ENCODE data around the gene PTGIS. TPM values are rescaled to one million over a fixed set of nuclear protein-coding genes. Genes with fewer than 3 reads are reported as not detected.
A peak's percentile ranks its signal among the peaks of the same experiment; 100 is the strongest.
"Not testable (repeated sequence)": the region's sequence is repeated elsewhere in the genome, so short reads cannot be mapped to it uniquely, and the experiment has no call there.

PTGIS gene
- total RNA-seq, 2 donors from 2014 or later, result 4.5 to 13.0 TPM

- ATAC-seq (no peak), DNase-seq (no peak)
- intact Hi-C loops (cut with DNase I, micrococcal nuclease), result no loop called here
Measured at GRCh38 chr20:49566401-49567364, 1.3 kb downstream of the PTGIS start.

DNA sequence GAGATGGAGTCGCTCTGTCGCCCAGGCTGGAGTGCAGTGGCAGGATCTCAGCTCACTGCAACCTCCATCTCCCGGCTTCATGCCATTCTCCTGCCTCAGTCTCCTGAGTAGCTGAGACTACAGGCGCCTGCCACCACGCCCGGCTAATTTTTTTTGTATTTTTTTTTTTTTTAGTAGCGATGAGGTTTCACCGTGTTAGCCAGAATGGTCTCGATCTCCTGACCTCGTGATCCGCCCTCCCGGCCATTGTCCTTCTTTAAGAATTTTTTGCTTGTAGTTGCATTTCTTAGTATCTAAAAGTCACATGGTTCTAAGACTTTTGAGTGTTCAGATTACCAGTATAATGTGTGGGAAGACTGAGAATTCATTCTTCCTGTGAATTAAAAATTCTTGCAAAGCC is 2.9 kb downstream of the PTGIS start:
- ATAC-seq; intact Hi-C loops (cut with DNase I, micrococcal nuclease); DNase-seq: not testable (repeated sequence)

DNA sequence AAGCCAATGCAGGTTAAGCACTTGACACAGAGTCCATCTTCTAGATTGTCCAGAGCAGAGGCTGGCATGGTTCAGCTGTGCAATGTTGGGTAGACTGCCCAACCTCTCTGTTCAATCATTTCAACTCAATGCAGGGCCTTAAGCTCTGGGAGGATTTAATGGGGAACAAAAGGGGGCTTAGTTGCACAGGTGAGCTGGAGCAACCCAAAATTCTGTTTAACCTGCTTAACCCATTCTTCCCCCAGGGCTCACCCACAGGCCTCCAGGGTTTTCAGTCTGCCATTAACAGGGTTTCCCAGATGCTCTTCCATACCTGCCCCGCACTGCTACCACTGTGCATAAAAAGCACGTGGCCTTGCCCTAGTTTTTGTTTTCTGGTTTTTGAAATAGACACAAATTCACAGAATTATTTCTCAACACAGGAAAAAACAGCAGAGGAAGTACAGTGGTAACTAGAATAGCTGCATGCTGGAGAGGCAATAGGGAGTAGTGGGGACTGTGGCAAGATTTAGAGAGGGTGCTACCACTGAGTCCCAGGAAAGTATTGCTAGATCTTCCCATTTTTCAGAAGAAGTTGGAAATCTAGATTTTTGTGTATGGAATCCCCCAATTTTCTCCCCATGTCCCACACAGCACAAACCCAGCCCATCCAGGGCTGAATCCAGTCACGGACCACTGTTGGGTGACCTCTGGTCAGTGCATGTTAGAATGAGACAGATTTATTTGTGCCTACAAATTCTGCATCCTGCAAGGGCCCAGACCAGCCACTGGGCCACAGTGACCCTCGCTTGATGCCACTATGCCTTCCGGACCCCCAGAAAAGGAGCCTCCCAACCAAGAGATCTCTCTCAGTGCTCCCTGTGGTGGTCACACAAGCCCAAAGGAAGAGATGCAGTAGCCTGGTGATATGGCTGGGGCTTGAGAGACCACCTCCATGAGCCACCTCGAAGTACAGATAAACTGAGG is 4.6 kb downstream of the PTGIS start:
- ATAC-seq, result no peak
- intact Hi-C loops (cut with DNase I, micrococcal nuclease), result no loop called here
- DNase-seq, result no peak

- ATAC-seq, result no peak
- peak in 1 of 2 donors; percentile 49 for DNase-seq
- intact Hi-C loops (cut with DNase I, micrococcal nuclease), result no loop called here
Measured at GRCh38 chr20:49562311-49563014, 5.5 kb downstream of the PTGIS start.

DNA sequence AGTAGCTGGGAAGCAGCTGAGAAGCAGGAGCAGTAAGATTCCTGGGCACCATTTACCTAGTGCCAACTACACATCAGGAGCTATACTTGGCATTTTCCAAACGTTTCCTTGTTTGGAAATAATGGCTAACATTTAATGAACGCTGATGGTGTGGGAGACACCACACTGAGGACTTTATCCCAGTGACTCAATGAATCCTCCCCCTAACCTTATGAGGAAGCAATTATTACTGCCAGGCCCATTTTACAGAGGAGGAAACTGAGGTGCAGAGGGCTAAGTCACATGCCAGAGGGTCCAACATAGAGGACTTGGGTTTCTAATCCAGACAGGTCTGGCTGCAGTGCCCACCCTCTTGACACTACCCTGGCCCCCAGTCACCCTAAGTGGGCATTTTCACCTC is 6.1 kb downstream of the PTGIS start:
- ATAC-seq, result no peak

GRCh38 chr20:49561256-49561655 is 6.7 kb downstream of the PTGIS start:
- ATAC-seq (no peak), DNase-seq (no peak)
- intact Hi-C loops (cut with DNase I, micrococcal nuclease), result no loop called here

More for the DNA sequence above, 6.1 kb downstream of the PTGIS start:
- no peak for DNase-seq
- intact Hi-C loops (cut with DNase I, micrococcal nuclease), result no loop called here

DNA sequence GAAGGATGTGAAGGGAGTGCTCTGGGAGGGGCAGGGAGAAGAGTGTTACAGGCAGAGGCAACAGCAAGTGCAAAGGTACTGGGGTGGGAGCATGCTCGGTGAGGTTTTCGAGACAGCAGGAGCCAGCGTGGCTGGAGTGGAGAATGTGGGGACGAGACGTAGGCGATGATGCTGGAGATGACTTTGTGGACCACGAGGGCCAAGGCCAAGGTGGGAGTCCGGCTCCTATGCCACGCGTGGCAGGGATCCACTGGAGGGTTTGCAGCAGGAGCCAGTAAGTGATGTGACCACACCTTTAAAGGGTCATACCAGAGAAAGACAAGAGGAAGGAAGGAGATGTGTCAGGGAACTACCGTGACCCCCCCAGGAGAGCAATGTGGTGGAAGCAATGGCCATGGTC is 7.3 kb downstream of the PTGIS start:
- intact Hi-C loops (cut with DNase I, micrococcal nuclease), result no loop called here
- DNase-seq (no peak), ATAC-seq (no peak)

- DNase-seq, result no peak
- intact Hi-C loops (cut with DNase I, micrococcal nuclease), result no loop called here
- no peak for ATAC-seq
Measured at GRCh38 chr20:49560186-49560585, 7.8 kb downstream of the PTGIS start.

DNA sequence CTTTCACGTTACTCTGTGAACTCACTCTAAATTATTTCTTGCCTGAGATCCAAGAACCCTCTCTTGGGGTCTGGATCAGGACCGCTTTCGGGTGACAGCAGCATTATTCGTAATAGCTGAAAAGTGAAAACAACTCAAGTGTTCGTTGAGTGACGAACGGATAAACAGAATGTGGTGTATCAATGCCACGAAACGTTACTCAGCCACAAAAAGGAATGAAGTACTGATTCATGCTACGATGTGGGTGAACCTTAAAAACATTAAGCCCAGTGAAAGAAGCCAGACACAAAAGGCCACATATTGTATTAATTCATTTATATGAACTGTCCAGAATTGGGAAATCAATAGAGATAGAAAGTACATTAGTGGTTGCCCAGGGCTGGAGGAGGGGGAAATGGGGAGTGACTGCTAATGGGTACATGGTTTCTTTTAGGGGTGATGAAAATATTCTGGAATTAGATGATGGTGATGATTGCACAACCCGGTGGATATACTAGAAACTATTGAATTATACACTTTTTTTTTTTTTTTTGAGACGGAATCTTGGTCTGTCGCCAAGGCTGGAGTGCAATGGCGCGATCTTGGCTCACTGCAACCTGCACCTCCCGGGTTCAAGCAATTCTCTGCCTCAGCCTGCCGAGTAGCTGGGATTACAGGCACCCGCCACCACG is 8.4 kb downstream of the PTGIS start:
- intact Hi-C loops (cut with DNase I, micrococcal nuclease), result no loop called here
- DNase-seq (no peak), ATAC-seq (no peak)

- no peak for DNase-seq
- no peak for ATAC-seq
- intact Hi-C loops (cut with DNase I, micrococcal nuclease), result no loop called here
Measured at GRCh38 chr20:49558826-49559225, 9.1 kb downstream of the PTGIS start.

DNA sequence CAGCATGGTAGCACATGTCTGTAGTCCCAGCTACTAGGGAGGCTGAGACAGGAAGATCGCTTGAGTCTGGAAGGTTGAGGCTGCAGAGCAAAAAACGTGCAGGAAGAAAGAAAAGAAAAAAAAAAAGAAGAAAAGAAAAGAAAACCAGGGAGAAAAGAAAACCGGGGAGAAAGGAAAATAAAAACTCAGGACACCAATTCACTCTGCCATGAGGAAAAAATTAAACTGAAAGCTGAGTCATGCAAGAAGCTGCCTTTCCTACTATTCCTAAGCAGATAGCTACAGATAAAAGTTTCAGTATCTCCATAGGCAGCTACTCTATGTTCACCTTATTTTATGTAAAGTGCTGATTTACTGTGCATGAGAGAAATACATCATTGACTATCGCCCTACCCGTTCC is 10.5 kb downstream of the PTGIS start:
- DNase-seq (no peak), ATAC-seq (no peak)
- intact Hi-C loops (cut with DNase I, micrococcal nuclease), result no loop called here

DNA sequence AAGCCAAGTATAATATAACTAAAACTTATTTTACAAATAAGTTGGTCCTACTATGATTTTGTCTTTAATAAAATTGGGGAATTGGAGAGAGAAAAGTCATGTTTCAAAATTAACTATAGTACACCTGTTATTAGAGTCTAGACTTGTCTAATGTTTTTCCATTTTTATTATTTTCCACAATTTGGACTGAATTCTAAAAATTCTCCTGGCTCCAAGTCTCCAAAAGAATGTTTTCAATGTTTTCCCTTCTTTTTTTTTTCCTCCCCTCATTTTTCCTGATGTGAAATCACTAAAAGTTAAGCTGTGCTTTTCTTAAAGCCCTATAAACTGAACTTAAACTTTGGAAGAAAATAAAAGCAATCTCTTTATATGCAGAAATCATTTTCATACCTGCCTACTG is 11.3 kb downstream of the PTGIS start:
- DNase-seq, result no peak
- ATAC-seq, result no peak
- intact Hi-C loops (cut with DNase I, micrococcal nuclease), result no loop called here

- intact Hi-C loops (cut with DNase I, micrococcal nuclease), result loop anchor here in 1 of 2 donors (10.0 kb wide), 1 partner anchor 55 kb away; no protein-coding TSS in a partner anchor
- DNase-seq (no peak), ATAC-seq (no peak)
Measured at GRCh38 chr20:49549801-49550551, 18.0 kb downstream of the PTGIS start.

DNA sequence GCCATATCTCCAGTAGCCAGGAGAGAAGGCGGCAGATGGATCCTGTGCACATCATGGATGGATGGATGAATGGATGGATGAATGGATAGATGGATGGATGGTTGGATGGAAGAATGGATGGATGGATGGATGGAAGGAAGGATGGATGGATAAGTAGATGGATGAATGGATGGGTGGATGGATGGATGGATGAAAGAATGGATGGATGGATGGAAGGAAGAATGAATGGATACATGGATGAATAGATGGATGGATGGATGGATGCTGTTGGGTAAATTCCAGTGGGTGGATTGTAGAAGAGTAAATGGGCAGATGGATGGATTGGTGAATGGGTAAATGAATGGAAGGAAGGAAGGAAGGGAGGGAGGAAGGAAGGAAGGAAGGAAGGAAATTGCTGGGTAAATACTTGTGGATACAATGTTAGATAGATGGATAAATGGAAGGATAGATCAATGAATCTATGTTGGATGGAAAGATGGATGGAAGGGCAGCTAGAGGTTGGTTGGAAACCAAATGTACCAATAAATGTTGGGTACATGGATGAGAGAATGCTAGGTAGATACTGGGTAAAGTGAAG is 19.5 kb downstream of the PTGIS start:
- ATAC-seq (no peak), DNase-seq (no peak)
- intact Hi-C loops (cut with DNase I, micrococcal nuclease), result loop anchor here in 1 of 2 donors (10.0 kb wide), 1 partner anchor 56 kb away; no protein-coding TSS in a partner anchor

DNA sequence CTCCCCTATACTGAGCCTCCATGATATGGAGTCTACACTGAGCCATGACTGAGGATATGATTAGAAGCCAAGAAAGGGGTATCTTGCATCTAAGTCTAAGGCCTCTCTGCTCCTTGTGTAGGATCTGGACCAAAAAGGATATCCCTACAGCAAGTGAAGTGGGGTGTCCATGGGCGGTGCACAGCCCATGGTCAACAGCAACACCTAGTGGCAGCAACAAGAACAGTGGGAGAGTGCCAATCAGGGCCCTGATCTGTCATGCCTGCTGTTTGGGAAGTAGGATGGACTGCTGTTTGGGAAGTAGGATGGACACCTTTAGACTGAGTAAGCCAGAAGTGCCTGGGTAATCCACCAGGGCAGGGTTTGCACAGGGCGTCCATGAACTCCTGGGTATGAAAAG is 22.4 kb downstream of the PTGIS start:
- no peak for ATAC-seq
- DNase-seq, result no peak
- intact Hi-C loops (cut with DNase I, micrococcal nuclease), result loop anchor here in 1 of 2 donors (10.0 kb wide), 1 partner anchor 59 kb away; no protein-coding TSS in a partner anchor

DNA sequence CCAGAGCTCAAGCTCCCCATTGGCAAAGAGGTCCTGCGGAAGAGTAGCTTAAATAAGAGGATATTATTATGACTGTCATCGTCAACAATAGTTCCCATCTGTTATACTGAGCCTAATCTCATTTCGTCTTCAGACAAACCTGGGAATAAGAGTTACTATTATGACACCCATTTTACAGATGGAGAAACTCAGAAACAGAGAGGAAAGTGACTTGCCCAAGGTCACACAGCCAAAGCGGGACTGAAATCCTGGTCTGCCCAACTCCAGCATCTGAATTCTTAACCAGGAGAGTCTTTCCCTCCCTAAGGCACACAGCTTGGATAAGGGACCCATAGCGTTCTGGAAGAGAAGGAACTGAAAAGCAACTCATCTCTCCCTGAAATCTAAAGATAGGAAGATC is 23.4 kb downstream of the PTGIS start:
- no peak for DNase-seq
- intact Hi-C loops (cut with DNase I, micrococcal nuclease), result loop anchor here (5.0 to 10.0 kb wide), 2 partner anchors 60 to 63 kb away; no protein-coding TSS in a partner anchor
- no peak for ATAC-seq

- intact Hi-C loops (cut with DNase I, micrococcal nuclease), result loop anchor here (5.0 to 10.0 kb wide), 2 partner anchors 61 to 63 kb away; no protein-coding TSS in a partner anchor
- no peak for ATAC-seq
- DNase-seq, result no peak
Measured at GRCh38 chr20:49543858-49544437, 24.0 kb downstream of the PTGIS start.
